ENCODE results near the gene UNKL.

The UNKL gene

GRCh38 chr16:1371054-1371978, 43.2 kb downstream of the UNKL start:
- in situ Hi-C loops (cut with HindIII; ENCODE audit: low pct_ligation_motif_present, low pct_unique_long_range_greater_than_20kb, low sequenced_read_pairs) = no loop called here
- no peak for DNase-seq

GRCh38 chr16:1367486-1368174, 46.9 kb downstream of the UNKL start:
- no peak for DNase-seq
- in situ Hi-C loops (cut with HindIII; ENCODE audit: low pct_ligation_motif_present, low pct_unique_long_range_greater_than_20kb, low sequenced_read_pairs) = no loop called here

GRCh38 chr16:1366712-1367299, 47.7 kb downstream of the UNKL start:
- DNase-seq = no peak
- in situ Hi-C loops (cut with HindIII; ENCODE audit: low pct_ligation_motif_present, low pct_unique_long_range_greater_than_20kb, low sequenced_read_pairs) = no loop called here

- in situ Hi-C loops (cut with HindIII; ENCODE audit: low pct_ligation_motif_present, low pct_unique_long_range_greater_than_20kb, low sequenced_read_pairs) = no loop called here
- DNase-seq = no peak
Measured at GRCh38 chr16:1366060-1366711, 48.3 kb downstream of the UNKL start.

- in situ Hi-C loops (cut with HindIII; ENCODE audit: low pct_ligation_motif_present, low pct_unique_long_range_greater_than_20kb, low sequenced_read_pairs) = no loop called here
- no peak for DNase-seq
Measured at GRCh38 chr16:1364510-1364909, 50.0 kb downstream of the UNKL start.

- peak; percentile 56 for DNase-seq
- in situ Hi-C loops (cut with HindIII; ENCODE audit: low pct_ligation_motif_present, low pct_unique_long_range_greater_than_20kb, low sequenced_read_pairs) = no loop called here
Measured at GRCh38 chr16:1363501-1364041, 50.9 kb downstream of the UNKL start.

DNA sequence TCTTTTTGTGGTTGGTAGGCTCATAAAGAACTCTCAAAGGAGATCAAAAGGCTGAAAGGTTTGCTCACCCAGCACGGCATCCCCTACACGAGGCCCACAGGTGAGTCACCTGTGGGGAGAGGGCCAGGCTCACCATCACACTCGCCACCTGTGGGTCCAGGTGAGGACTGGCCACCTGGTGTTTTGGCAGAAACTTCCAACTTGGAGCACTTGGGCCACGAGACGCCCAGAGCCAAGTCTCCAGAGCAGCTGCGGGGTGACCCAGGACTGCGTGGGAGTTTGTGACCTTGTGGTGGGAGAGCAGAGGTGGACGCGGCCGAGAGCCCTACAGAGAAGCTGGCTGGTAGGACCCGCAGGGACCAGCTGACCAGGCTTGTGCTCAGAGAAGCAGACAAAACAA, 51.7 kb downstream of the UNKL start:
- DNase-seq = no peak
- in situ Hi-C loops (cut with HindIII; ENCODE audit: low pct_ligation_motif_present, low pct_unique_long_range_greater_than_20kb, low sequenced_read_pairs) = no loop called here

- in situ Hi-C loops (cut with HindIII; ENCODE audit: low pct_ligation_motif_present, low pct_unique_long_range_greater_than_20kb, low sequenced_read_pairs) = no loop called here
Measured at GRCh38 chr16:1361685-1362360, 52.7 kb downstream of the UNKL start.

DNA sequence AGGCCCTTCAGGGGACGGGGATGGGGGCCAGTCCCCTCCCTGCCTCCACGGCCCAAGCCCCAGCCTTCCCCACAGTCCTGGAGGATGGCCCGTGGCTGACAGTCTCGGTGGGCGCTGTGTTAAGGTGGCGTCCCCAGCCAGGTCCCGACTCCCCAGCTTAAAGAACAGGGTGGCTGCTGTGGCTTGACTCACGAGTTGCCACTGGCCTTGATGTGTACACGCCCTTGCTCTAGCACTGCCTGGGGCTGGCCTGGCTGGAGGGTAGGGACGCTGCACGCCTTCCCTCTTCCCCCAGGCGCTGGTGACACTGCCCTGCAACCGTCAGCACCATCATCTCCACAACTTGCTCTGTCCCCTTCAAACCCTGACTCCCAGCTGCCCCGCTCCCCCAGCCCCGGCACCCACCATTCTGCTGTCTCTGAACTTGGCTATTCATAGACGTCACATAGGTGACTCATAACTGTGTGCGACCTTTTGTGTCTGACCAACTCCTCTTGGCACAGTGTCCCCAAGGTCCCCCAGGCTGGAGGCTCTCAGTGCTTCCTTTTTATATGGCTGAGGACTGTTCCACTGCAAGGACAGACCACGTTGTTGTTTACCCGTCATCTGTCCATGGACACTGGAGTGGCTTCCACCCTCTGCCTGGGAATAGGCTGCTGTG, 56.5 kb downstream of the UNKL start:
- in situ Hi-C loops (cut with HindIII; ENCODE audit: low pct_ligation_motif_present, low pct_unique_long_range_greater_than_20kb, low sequenced_read_pairs) = no loop called here
- DNase-seq = no peak

More at GRCh38 chr16:1361685-1362360, 52.7 kb downstream of the UNKL start:
- DNase-seq = no peak

DNA sequence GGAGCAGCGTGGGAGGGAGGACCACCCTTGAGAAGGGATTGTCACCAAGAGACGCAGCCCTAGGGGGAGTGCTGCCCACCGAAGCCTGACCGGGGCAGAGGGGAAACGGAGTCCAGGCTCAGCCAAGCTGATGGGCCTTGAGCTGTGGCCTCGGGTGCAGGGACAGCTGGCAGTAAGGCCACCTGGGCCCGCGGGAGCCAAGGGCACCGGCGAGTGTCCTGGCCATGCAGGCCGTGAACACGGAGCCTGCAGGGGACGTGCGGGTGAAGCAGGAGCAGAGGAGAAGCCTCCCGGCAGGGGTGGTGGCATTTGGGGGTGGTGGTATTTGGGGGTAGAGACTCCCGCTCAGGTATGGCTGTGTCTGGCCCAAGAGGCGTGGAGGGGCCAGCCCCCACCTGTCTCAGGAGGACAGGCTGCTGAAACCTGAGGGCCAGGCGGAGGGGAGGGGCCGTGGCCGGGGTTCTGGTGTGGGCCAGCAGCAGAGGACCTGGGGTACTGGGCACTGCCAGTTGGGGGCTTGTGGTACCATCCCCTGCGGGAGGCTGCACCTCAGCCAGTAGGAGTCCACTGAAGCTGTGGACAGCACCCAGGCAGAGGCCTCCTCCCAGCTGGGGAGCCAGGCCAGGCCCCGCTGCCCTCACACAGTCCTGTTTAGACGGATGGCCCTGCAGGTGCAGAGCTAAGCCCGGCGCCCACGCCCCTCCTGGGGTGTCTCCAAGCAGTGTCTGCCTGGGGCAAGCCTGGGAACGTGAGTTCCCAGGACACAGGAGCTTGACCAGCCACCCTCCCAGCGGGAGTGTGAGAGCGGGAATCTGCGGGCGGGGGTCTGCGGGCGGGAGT, 58.2 kb downstream of the UNKL start:
- in situ Hi-C loops (cut with HindIII; ENCODE audit: low pct_ligation_motif_present, low pct_unique_long_range_greater_than_20kb, low sequenced_read_pairs) = no loop called here
- DNase-seq = no peak

- no peak for DNase-seq
- in situ Hi-C loops (cut with HindIII; ENCODE audit: low pct_ligation_motif_present, low pct_unique_long_range_greater_than_20kb, low sequenced_read_pairs) = no loop called here
Measured at GRCh38 chr16:1355591-1355990, 58.9 kb downstream of the UNKL start.

DNA sequence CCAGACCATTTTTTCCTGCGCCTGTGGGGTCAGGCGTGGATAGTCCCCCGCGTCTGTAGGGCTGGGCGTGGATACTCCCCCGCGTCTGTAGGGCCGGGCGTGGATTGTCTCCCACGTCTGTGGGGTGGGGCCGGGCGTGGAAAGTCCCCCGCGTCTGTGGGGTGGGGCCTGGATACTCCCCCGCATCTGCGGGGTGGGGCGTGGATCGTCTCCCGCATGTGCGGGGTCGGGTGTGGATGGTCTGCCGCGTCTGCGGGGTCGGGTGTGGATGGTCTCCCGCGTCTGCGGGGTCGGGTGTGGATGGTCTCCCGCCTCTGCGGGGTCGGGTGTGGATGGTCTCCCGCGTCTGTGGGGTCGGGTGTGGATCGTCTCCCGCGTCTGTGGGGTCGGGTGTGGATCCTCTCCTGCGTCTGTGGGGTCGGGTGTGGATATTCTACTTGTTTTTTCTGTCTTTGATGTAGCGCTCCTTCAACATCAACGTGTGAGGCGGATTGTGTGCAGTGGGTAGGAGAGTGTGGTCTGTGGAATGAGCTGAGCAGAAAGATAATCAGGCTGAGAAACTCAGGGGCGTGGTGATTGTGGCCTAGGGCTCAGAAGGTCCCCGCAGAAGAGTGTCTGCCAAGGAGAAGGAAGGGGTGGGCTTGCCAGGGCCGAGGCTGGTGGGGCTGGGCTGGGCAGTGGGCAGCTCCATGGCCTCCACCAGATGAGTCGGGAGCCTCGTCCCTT, 59.5 kb downstream of the UNKL start:
- in situ Hi-C loops (cut with HindIII; ENCODE audit: low pct_ligation_motif_present, low pct_unique_long_range_greater_than_20kb, low sequenced_read_pairs) = no loop called here
- no peak for DNase-seq

DNA sequence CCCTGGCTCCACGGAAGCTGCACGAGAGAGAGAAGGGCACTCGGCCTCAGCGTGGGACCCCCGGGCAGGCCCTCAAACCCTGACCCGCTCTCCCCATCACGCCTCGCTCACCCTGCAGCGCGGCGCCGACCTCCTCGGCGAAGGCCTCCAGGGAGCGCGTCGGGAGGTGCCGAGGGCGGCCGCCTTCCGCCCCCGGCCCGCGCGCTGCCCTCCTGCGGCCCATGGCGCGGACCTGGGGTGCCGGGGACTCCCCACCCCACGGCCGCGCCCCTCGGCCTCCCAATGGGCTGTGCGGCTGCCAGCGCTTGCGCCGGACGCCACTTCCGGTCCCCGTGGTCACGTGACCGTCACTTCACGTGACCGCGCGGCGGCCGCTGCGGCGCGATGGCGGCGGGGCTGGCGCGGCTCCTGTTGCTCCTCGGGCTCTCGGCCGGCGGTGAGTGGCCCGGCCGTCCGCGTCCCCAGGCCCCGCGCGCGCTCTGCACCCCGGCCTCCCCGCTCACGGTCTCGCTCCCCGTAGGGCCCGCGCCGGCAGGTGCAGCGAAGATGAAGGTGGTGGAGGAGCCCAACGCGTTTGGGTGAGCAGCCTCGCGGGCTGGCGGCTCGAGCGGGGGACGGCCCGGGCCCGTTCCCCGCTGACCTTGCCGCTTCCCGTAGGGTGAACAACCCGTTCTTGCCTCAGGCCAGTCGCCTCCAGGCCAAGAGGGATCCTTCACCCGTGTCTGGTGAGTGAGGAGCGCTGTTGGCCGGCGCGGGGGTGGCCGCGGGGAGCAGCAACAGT, 62.7 kb downstream of the UNKL start, which contains the start of the genes GNPTG and TSR3:
TSS of gene GNPTG (plus strand) at position 350 of the 781 bp plus-strand sequence. CDS start at position 385, 35 bp downstream.
TSS of gene TSR3 (minus strand) at position 297 of the 781 bp plus-strand sequence. CDS start at position 223, 74 bp downstream.
- peak; percentile 92 for DNase-seq
- in situ Hi-C loops (cut with HindIII; ENCODE audit: low pct_ligation_motif_present, low pct_unique_long_range_greater_than_20kb, low sequenced_read_pairs) = no loop called here

DNA sequence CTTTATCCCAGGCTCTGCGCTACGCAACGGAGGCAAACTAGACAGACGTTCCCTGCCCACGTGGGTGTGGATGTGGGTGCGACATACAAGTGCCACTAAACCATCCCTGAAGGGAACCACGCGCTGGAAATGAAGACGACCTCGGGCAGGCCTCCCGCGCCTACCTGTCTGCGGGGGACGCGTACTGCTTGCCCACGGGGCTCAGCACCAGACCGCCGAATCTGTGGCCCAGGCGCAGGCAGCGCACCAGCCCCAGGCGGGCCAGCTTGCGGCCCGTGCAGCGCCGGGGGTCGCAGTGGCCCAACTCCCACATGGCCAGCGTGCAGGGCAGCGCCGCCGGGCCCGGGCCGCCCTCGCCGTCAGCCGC, 63.3 kb downstream of the UNKL start:
- in situ Hi-C loops (cut with HindIII; ENCODE audit: low pct_ligation_motif_present, low pct_unique_long_range_greater_than_20kb, low sequenced_read_pairs) = no loop called here
- DNase-seq = no peak

- DNase-seq = no peak
- in situ Hi-C loops (cut with HindIII; ENCODE audit: low pct_ligation_motif_present, low pct_unique_long_range_greater_than_20kb, low sequenced_read_pairs) = no loop called here
Measured at GRCh38 chr16:1350691-1351090, 63.8 kb downstream of the UNKL start.

Measured in ACHN (cell line).